GM12878 (cell line): ENCODE results near the gene NHERF2.

Experiments
- CTCF ChIP-seq, 3 experiments: IDR thresholded peaks in 2 of 3; conservative IDR thresholded peaks in 1 of 3; 2 replicates each; pipeline ENCODE4 v1.5.1; 2011; ENCODE audit warnings: low read depth in 3 of 3, low read length in 3 of 3, mild to moderate bottlenecking in 3 of 3, control low read depth in 2 of 3, moderate library complexity in 2 of 3, inconsistent platforms in 1 of 3, mixed read lengths in 1 of 3; ENCODE audit not compliant: control insufficient read depth in 2 of 3, insufficient read depth in 1 of 3; ENCODE audit errors: extremely low read depth in 1 of 3
- MTA3 ChIP-seq: IDR thresholded peaks from 2 replicates; pipeline ENCODE4 v1.6.1; 2012; ENCODE audit warnings: low read length, inconsistent platforms, borderline replicate concordance
- MYC ChIP-seq: IDR thresholded peaks from 2 replicates; pipeline ENCODE4 v1.6.1; 2011; ENCODE audit warnings: mild to moderate bottlenecking, low read length, moderate library complexity, inconsistent platforms; ENCODE audit not compliant: insufficient read depth, insufficient replicate concordance, insufficient read length, severe bottlenecking
- POLR2A ChIP-seq: IDR thresholded peaks from 2 replicates; pipeline ENCODE4 v1.6.1; 2011; ENCODE audit warnings: low read depth, mild to moderate bottlenecking, low read length
- SMC3 ChIP-seq: IDR thresholded peaks from 2 replicates; pipeline ENCODE4 v1.6.1; 2011; ENCODE audit warnings: low read length, improper control_type of control experiment, borderline replicate concordance
- TAF1 ChIP-seq: IDR thresholded peaks from 2 replicates; pipeline ENCODE4 v1.6.1; 2011; ENCODE audit warnings: mild to moderate bottlenecking, low read depth, low read length, borderline replicate concordance
- ZBTB11 ChIP-seq: fragments of 450-650 bp; formaldehyde crosslinking; IDR thresholded peaks from 2 replicates; pipeline ENCODE4 v1.5.0; 2022; ENCODE audit warnings: mild to moderate bottlenecking, missing genetic modification characterization
- TF ChIP-seq, protein P1 (sequence below): IDR thresholded peaks from 2 replicates; pipeline ENCODE4 v1.6.1; 2012; ENCODE audit warnings: low read depth, low read length, improper control_type of control experiment

DNA sequence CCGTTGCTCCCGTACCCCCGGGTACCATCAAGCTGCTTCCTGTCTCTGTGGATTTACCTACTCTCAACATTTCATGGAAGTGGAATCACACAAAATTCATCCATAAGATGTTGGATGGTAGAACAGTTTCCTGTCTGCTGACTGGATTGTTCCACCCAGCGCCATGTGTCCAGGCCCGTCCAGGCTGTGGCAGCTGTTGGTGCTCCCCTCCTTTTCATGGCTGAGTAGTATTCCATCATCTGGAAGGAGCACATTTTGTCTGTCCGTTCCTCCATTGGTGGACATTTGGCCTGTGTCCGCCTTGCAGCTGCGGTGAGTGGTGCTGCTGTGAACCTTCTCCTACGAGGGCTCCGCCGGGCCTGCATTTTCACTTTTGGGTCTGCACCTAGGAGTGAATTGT is 39.4 kb downstream of the NHERF2 start:
- no peak for TF ChIP-seq SMC3
- no peak for TF ChIP-seq MYC
- TF ChIP-seq CTCF (IDR thresholded peaks at IDR 0.05 in 2 of 3, conservative IDR thresholded peaks at IDR 0.05 in 1 of 3; ENCODE audit: control insufficient read depth in 2 of 3, extremely low read depth in 1 of 3, insufficient read depth in 1 of 3, low read depth in 3 of 3, low read length in 3 of 3), result no peak
- TF ChIP-seq ZBTB11 (CRISPR knock-in tag), result no peak
- TF ChIP-seq MTA3, result no peak
- no peak for TF ChIP-seq POLR2A
- no peak for TF ChIP-seq TAF1
- TF ChIP-seq, protein P1, sequence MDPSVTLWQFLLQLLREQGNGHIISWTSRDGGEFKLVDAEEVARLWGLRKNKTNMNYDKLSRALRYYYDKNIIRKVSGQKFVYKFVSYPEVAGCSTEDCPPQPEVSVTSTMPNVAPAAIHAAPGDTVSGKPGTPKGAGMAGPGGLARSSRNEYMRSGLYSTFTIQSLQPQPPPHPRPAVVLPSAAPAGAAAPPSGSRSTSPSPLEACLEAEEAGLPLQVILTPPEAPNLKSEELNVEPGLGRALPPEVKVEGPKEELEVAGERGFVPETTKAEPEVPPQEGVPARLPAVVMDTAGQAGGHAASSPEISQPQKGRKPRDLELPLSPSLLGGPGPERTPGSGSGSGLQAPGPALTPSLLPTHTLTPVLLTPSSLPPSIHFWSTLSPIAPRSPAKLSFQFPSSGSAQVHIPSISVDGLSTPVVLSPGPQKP, result no peak
